MM.1S (cell line): ENCODE data around the gene ACOXL.

Source experiments
- CTCF ChIP-seq: fragments of 300-600 bp; sonication (generic); IDR thresholded peaks from 2 replicates; pipeline ENCODE4 v1.5.1; 2016; ENCODE audit warnings: antibody characterized with exemption, low read length, mixed read lengths
- EZH2 ChIP-seq: fragments of 300-600 bp; sonication (generic); optimal IDR thresholded peaks from 2 replicates; pipeline ENCODE3; 2017; ENCODE audit warnings: low read depth, mild to moderate bottlenecking, antibody characterized with exemption, low read length, mixed read lengths

- TF ChIP-seq CTCF (no peak), EZH2 (no peak)
These were observed 403.0 kb downstream of the ACOXL start for GRCh38 chr2:111135237-111135909.
